Epidermal melanocyte (primary cell): ENCODE data around the gene STARD4.

Experiments
- DNase-seq: peaks from one replicate; pipeline ENCODE4 v3.0.0; 2011; ENCODE audit warnings: low spot score; ENCODE audit not compliant: insufficient read length

The STARD4 gene

GRCh38 chr5:111472096-111472495, 40.2 kb downstream of the STARD4 start:
- no peak for DNase-seq

GRCh38 chr5:111469903-111470302, 42.4 kb downstream of the STARD4 start:
- no peak for DNase-seq

GRCh38 chr5:111469293-111469896, 42.9 kb downstream of the STARD4 start:
- no peak for DNase-seq

GRCh38 chr5:111463311-111463710, 49.0 kb downstream of the STARD4 start:
- no peak for DNase-seq

- DNase-seq: no peak
Observed at GRCh38 chr5:111461934-111462333, 50.4 kb downstream of the STARD4 start.

GRCh38 chr5:111461255-111461671, 51.1 kb downstream of the STARD4 start:
- DNase-seq: peak; percentile 31

- DNase-seq: no peak
Observed at GRCh38 chr5:111454776-111455175, 57.6 kb downstream of the STARD4 start.

GRCh38 chr5:111454198-111454622, 58.1 kb downstream of the STARD4 start:
- peak; percentile 34 for DNase-seq

GRCh38 chr5:111453747-111454146, 58.6 kb downstream of the STARD4 start:
- no peak for DNase-seq

- DNase-seq: no peak
Observed at GRCh38 chr5:111453295-111453694, 59.0 kb downstream of the STARD4 start.

- no peak for DNase-seq
Observed at GRCh38 chr5:111447822-111448221, 64.5 kb downstream of the STARD4 start.

GRCh38 chr5:111447099-111447498, 65.2 kb downstream of the STARD4 start:
- no peak for DNase-seq
